ENCODE data around the gene EEFSEC. TPM values are rescaled to one million over a fixed set of nuclear protein-coding genes. Genes with fewer than 3 reads are reported as not detected.

The EEFSEC gene
- total and polyA plus RNA-seq, 4 donors, result 9.8 to 20.1 (median 11.6) TPM

DNA sequence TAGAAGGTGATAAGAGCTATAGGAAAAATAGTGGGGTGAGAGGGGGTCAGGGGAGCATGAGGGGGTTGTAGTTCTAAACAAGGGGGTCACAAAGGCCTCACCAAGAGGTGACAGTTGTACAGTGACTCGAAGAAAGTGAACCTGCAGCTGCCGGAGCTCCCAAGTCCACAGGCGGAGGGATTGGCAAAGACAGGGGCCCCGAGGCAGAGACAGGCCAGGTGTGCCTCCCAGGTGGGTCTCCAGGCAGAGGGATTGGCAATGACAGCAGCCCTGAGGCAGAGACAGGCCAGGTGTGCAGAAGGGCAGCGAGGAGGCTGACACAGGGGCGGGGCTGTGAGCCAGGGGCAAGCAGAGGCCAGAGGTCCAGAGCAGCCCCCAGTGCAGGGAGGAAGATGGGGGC lies 249.7 kb downstream of the EEFSEC start:
- TF ChIP-seq CTCF (IDR thresholded peaks at IDR 0.05; ENCODE audit: control extremely low read depth, extremely low read depth), result no peak
- WGBS, 2 donors, result 93 to 95% methylated on average over 6 of the region's 6 CpGs
- H3K36me3 ChIP-seq (ENCODE audit: control insufficient read depth in 4 of 4, insufficient read depth in 4 of 4, low read length in 4 of 4), result peaks cover 0 to under 1% (median 0%) of the 10 kb centered on the region in 4 donors
- no peak for DNase-seq
- H3K9ac ChIP-seq (ENCODE audit: insufficient read depth in 1 of 2, low read length in 2 of 2), result no peak overlapping the region
- no peak overlapping the region for H3K27ac ChIP-seq (ENCODE audit: low read depth in 1 of 2, low read length in 1 of 2)
- no peaks in the 10 kb centered on the region for H3K9me3 ChIP-seq (ENCODE audit: control insufficient read depth in 4 of 4, insufficient read depth in 3 of 4, low read length in 3 of 4)
- H3K4me1 ChIP-seq (ENCODE audit: control insufficient read depth in 5 of 5, insufficient read depth in 5 of 5, low read length in 5 of 5), result peaks cover 0 to 4% (median 3%) of the 10 kb centered on the region in 5 donors
- H3K4me3 ChIP-seq, result no peak overlapping the region
- ATAC-seq (ENCODE audit: insufficient read depth, low FRiP score), result no peak
- H3K27me3 ChIP-seq (ENCODE audit: control insufficient read depth in 3 of 3, insufficient read depth in 3 of 3, low read length in 2 of 3), result no peaks in the 10 kb centered on the region

GRCh38 chr3:128404276-128405068 lies 251.2 kb downstream of the EEFSEC start:
- Histone ChIP-seq H3K27ac (ENCODE audit: low read depth in 1 of 2, low read length in 1 of 2) (no peak overlapping the region), H3K9me3 (ENCODE audit: control insufficient read depth in 4 of 4, insufficient read depth in 3 of 4, low read length in 3 of 4) (no peaks in the 10 kb centered on the region), H3K27me3 (ENCODE audit: control insufficient read depth in 3 of 3, insufficient read depth in 3 of 3, low read length in 2 of 3) (no peaks in the 10 kb centered on the region), H3K36me3 (ENCODE audit: control insufficient read depth in 4 of 4, insufficient read depth in 4 of 4, low read length in 4 of 4) (peaks cover 0 to 7% (median 0%) of the 10 kb centered on the region in 4 donors), H3K4me1 (ENCODE audit: control insufficient read depth in 5 of 5, insufficient read depth in 5 of 5, low read length in 5 of 5) (peaks cover 0 to 13% (median 3%) of the 10 kb centered on the region in 5 donors), H3K9ac (ENCODE audit: insufficient read depth in 1 of 2, low read length in 2 of 2) (no peak overlapping the region), H3K4me3 (no peak overlapping the region)
- no peak for ATAC-seq (ENCODE audit: insufficient read depth, low FRiP score)
- no peak for TF ChIP-seq CTCF (IDR thresholded peaks at IDR 0.05; ENCODE audit: control extremely low read depth, extremely low read depth)
- WGBS, 2 donors, result 86 to 89% methylated on average over 23 of the region's 23 CpGs
- peak in 1 of 3 donors; percentile 46 for DNase-seq

DNA sequence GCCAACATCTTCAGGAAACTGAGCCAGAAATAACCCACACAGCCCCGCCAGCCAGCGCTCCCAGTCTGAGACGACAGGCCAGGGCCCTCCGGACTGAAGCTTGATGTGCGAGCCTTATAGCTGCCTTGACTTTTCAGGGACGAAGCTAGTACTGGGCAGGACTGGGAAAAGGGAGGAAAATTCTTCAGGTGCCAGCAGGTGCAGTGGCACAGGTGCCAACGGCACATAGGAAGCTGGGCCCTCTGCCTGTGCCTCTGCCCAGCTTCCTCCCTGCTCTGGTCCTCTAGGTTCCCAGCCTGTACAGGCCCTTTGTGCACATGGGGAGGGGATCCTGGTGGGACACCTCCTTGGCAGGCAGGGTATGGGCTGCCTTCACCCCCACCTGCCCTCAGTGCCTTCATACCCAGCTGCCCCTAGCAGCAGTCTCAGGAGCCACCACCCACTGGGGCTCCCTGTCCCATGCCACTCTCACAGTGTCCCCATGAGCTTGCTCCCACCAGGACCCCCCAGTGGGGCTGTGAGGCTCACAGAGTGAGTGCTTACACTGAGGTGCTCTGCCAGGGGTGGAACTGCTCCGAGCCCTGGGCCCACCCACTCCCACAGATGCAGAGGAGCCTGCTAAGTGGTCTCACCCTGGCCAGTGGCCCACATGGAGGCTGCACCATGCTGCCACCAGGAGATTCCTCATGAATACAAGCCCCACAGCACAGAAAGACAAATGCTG lies 252.4 kb downstream of the EEFSEC start:
- no peak for DNase-seq
- no peak for TF ChIP-seq CTCF (IDR thresholded peaks at IDR 0.05; ENCODE audit: control extremely low read depth, extremely low read depth)
- Histone ChIP-seq H3K9ac (ENCODE audit: insufficient read depth in 1 of 2, low read length in 2 of 2) (no peak overlapping the region), H3K27ac (ENCODE audit: low read depth in 1 of 2, low read length in 1 of 2) (no peak overlapping the region), H3K36me3 (ENCODE audit: control insufficient read depth in 4 of 4, insufficient read depth in 4 of 4, low read length in 4 of 4) (peaks cover 0 to 7% (median 0%) of the 10 kb centered on the region in 4 donors), H3K9me3 (ENCODE audit: control insufficient read depth in 4 of 4, insufficient read depth in 3 of 4, low read length in 3 of 4) (no peaks in the 10 kb centered on the region), H3K4me3 (no peak overlapping the region), H3K4me1 (ENCODE audit: control insufficient read depth in 5 of 5, insufficient read depth in 5 of 5, low read length in 5 of 5) (peaks cover 0 to 13% (median 3%) of the 10 kb centered on the region in 5 donors), H3K27me3 (ENCODE audit: control insufficient read depth in 3 of 3, insufficient read depth in 3 of 3, low read length in 2 of 3) (no peaks in the 10 kb centered on the region)
- no peak for ATAC-seq (ENCODE audit: insufficient read depth, low FRiP score)
- 95 to 96% methylated on average over 8 of the region's 8 CpGs for WGBS, 2 donors

All from lung (tissue), 12 donors.